ENCODE results near the gene SSBP3. TPM values are rescaled to one million over a fixed set of nuclear protein-coding genes. Genes with fewer than 3 reads are reported as not detected.

SSBP3 gene
- total and polyA plus RNA-seq, 9 of the 15 experiments (the other 6 are each of a cell fraction or from before 2014, with no cell fraction given), result 8.7 to 108 (median 33.8) TPM

- TF ChIP-seq ZNF740 (CRISPR knock-in tag; IDR thresholded peaks at IDR 0.05) (peak; percentile 80), ZNF740 (tag; IDR thresholded peaks at IDR 0.05) (peak in 1 of 2 experiments; percentile 20; a peak in 1 of 4 replicates), CREB1 (IDR thresholded peaks at IDR 0.05) (peak; percentile 29; the same call in 1 of the 2 replicates), CREB1 (CRISPR knock-in tag; IDR thresholded peaks at IDR 0.05) (no peak), ZNF354B (CRISPR knock-in tag; IDR thresholded peaks at IDR 0.05) (no peak), TRIM25 (IDR thresholded peaks at IDR 0.05; ENCODE audit: borderline replicate concordance) (no peak), CHD4 (IDR thresholded peaks at IDR 0.05; ENCODE audit: insufficient read depth, insufficient replicate concordance, low read depth, low read length, poor library complexity, severe bottlenecking) (peak; percentile 33), NFYB (IDR thresholded peaks at IDR 0.05; ENCODE audit: extremely low read depth, insufficient read length) (peak; percentile 91), CHAMP1 (IDR thresholded peaks at IDR 0.05) (no peak), NCOA4 (IDR thresholded peaks at IDR 0.05; ENCODE audit: partially characterized antibody) (no peak), ILF3 (IDR thresholded peaks at IDR 0.05; ENCODE audit: borderline replicate concordance) (peak; percentile 57; the same call in 1 of the 2 replicates), GATAD2B (IDR thresholded peaks at IDR 0.05; ENCODE audit: borderline replicate concordance) (peak; percentile 98), SP2 (IDR thresholded peaks at IDR 0.05; ENCODE audit: extremely low read depth, low read depth, low read length, poor library complexity, severe bottlenecking) (peak; percentile 78), L3MBTL2 (IDR thresholded peaks at IDR 0.05) (peak; percentile 46; the same call in 1 of the 2 replicates), HNRNPLL (IDR thresholded peaks at IDR 0.05; ENCODE audit: low read depth, low read length, poor library complexity, severe bottlenecking) (peak; percentile 36), GMEB1 (CRISPR knock-in tag; IDR thresholded peaks at IDR 0.05) (peak; percentile 62), SIN3A (IDR thresholded peaks at IDR 0.05; ENCODE audit: borderline replicate concordance in 2 of 2, control insufficient read depth in 1 of 2, low read depth in 2 of 2, low read length in 2 of 2) (peak in 1 of 2 experiments; percentile 54; a peak in 1 of 4 replicates), KHSRP (IDR thresholded peaks at IDR 0.05) (no peak), KDM5B (IDR thresholded peaks at IDR 0.05; ENCODE audit: insufficient replicate concordance, low read depth, low read length) (peak; percentile 52)
These were observed at the start of gene SSBP3 (continued) for GRCh38 chr1:54406339-54407153.
